ENCODE data around the gene TEX29. TPM values are rescaled to one million over a fixed set of nuclear protein-coding genes. Genes with fewer than 3 reads are reported as not detected.

The TEX29 gene
- polyA plus RNA-seq, 1 of the 3 experiments (the other 2 are of a cell fraction): 0.18 TPM

DNA sequence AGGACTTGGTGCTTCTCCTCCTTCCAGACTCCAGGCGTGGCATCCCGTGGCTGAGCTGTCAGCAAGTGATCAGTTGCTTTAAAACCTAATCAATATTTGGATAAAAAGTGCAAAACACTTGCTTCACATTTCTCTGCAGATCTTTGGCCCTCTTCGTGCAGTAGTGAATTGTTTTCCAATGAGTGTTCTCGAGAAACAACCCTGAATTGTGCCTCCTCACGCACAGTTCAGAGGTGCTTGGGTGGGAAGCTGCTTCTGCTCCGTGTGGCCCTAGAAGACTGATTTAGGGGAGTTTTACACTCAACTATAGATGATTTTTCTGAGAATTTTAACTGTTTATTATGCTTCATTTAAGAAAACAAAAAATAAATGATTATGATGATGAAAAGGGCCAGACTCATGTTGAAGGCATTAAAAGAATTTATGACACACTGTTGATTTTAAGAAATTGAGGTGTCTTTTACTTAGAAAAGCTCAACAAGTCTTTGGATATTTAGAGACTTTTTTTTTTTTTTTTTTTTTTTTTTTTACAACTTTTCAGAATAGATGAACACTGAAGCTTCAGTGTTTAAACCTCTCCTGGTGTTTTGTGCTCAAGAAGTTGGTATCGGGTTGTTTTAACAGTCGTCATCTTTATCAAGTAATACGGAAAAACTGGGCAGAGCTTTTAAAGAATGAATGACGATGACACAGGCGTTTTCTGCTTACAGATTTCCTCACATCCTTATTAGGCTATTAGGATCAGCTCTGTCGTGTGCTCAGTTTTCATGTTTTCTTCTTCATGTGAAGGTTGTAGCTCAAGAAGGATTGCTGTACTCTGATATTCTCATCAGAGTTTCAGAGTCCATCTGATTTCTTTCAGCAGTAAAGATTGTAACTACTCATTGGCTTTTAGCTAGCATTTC is 39.5 kb upstream of the TEX29 start (continued):
- no peak for TF ChIP-seq USF1 (IDR thresholded peaks at IDR 0.05; ENCODE audit: borderline replicate concordance, low read depth)
- no peak for TF ChIP-seq REST (IDR thresholded peaks at IDR 0.05; ENCODE audit: low read depth, low read length)
- no peak for TF ChIP-seq EZH2phosphoT487 (IDR thresholded peaks at IDR 0.05; ENCODE audit: borderline replicate concordance, low read depth)
- no peak for TF ChIP-seq MEF2A (IDR thresholded peaks at IDR 0.05; ENCODE audit: borderline replicate concordance, low read depth)

GRCh38 chr13:111281751-111282311 is 38.6 kb upstream of the TEX29 start:
- no peak overlapping the region for H3K9ac ChIP-seq
- no peaks in the 10 kb centered on the region for H3F3A ChIP-seq (replicated peaks; ENCODE audit: insufficient read depth)
- no peak for TF ChIP-seq MXI1 (IDR thresholded peaks at IDR 0.05; ENCODE audit: low read depth, low read length)
- no peak for TF ChIP-seq SIN3A (IDR thresholded peaks at IDR 0.05; ENCODE audit: borderline replicate concordance, low read depth, low read length)
- no peak for TF ChIP-seq TAF1 (IDR thresholded peaks at IDR 0.05; ENCODE audit: borderline replicate concordance, low read depth, low read length)
- H2AFZ ChIP-seq (ENCODE audit: low read depth): no peak overlapping the region
- peaks cover 7 to 12% of the 10 kb centered on the region in 2 experiments; a peak in 2 of 4 replicates for H3K4me1 ChIP-seq (ENCODE audit: control insufficient read depth in 1 of 2, insufficient read depth in 2 of 2, low read depth in 1 of 2, low read length in 1 of 2)
- H3K27me3 ChIP-seq (ENCODE audit: insufficient read depth): no peaks in the 10 kb centered on the region
- H4K20me1 ChIP-seq (ENCODE audit: insufficient read depth): no peaks in the 10 kb centered on the region
- H3K79me2 ChIP-seq (ENCODE audit: insufficient read depth): 0 out of 2 replicates have a peak, but pooled peaks cover 3% of the 10 kb centered on the region
- H3K9me3 ChIP-seq: no peaks in the 10 kb centered on the region
- no peak overlapping the region for H3K4me2 ChIP-seq
- CTCF ChIA-PET: interaction anchor here (1.1 to 2.0 kb wide), 4 partner anchors 9 to 215 kb away, joined by 4 read pairs; no protein-coding TSS in a partner anchor
- WGBS (ENCODE audit: low lambda C conversion rate): 91% methylated on average over 8 of the region's 10 CpGs
- H3K9me2 ChIP-seq: no peaks in the 10 kb centered on the region
- DNase-seq: no peak
- no peak overlapping the region for H3K4me3 ChIP-seq (ENCODE audit: low read depth in 2 of 2, low read length in 1 of 2)
- POLR2A ChIA-PET: no interaction called here
- H3K36me3 ChIP-seq (replicated peaks in 1 of 2; ENCODE audit: control insufficient read depth in 1 of 2, insufficient read depth in 2 of 2, low read length in 1 of 2): peaks cover 22 to 84% of the 10 kb centered on the region in 2 experiments
- peak overlapping the region in 1 of 2 experiments; percentile 23; a peak in 2 of 4 replicates for H3K27ac ChIP-seq (ENCODE audit: low read depth in 2 of 2, low read length in 1 of 2)

Data from SK-N-SH (cell line).